NCI-H128 (cell line): Measurements from ENCODE around the gene PSME2.

ENCODE experiments used
- DNase-seq: peaks from one replicate; lab custom pipeline; 2025; ENCODE audit not compliant: unreplicated experiment; lab: John Stamatoyannopoulos, UW

PSME2 gene

GRCh38 chr14:24179961-24180796 is 33.8 kb upstream of the PSME2 start:
- no peak for DNase-seq

- DNase-seq = no peak
These were observed 33.0 kb upstream of the PSME2 start for GRCh38 chr14:24179294-24179960.

- DNase-seq = no peak
These were observed 32.2 kb upstream of the PSME2 start for GRCh38 chr14:24178399-24179178.

GRCh38 chr14:24177891-24178290 is 31.5 kb upstream of the PSME2 start:
- DNase-seq = no peak

GRCh38 chr14:24177041-24177825 is 30.8 kb upstream of the PSME2 start:
- no peak for DNase-seq

GRCh38 chr14:24176599-24176998 is 30.2 kb upstream of the PSME2 start:
- no peak for DNase-seq

- no peak for DNase-seq
These were observed 26.5 kb upstream of the PSME2 start for GRCh38 chr14:24172871-24173281.

GRCh38 chr14:24172261-24172860 is 26.0 kb upstream of the PSME2 start:
- DNase-seq = no peak

- DNase-seq = peak; percentile 97
These were observed 25.2 kb upstream of the PSME2 start, which contains the start of gene REC8 for GRCh38 chr14:24171422-24172260. REC8 (plus strand) TSS chr14:24172080; CDS start chr14:24172553, 473 bp downstream.

GRCh38 chr14:24167469-24168114 is 21.2 kb upstream of the PSME2 start:
- DNase-seq = no peak

GRCh38 chr14:24165785-24166184 is 19.4 kb upstream of the PSME2 start:
- DNase-seq = no peak

GRCh38 chr14:24164518-24164991 is 18.1 kb upstream of the PSME2 start:
- no peak for DNase-seq

- DNase-seq = no peak
These were observed 15.7 kb upstream of the PSME2 start for GRCh38 chr14:24162093-24162492.

- DNase-seq = peak; percentile 91
These were observed 14.7 kb upstream of the PSME2 start, which contains the start of gene IRF9 for GRCh38 chr14:24160850-24161804. IRF9 (plus strand) TSS chr14:24161265; CDS start chr14:24162145, 880 bp downstream.

- no peak for DNase-seq
These were observed 14.1 kb upstream of the PSME2 start for GRCh38 chr14:24160499-24160849.

- no peak for DNase-seq
These were observed 13.5 kb upstream of the PSME2 start for GRCh38 chr14:24159777-24160498.

- no peak for DNase-seq
These were observed 10.9 kb upstream of the PSME2 start for GRCh38 chr14:24157331-24157730.
